ENCODE measurements around the gene HSD17B1.

- TF ChIP-seq CTCF (IDR thresholded peaks at IDR 0.05; ENCODE audit: low read depth, low read length, poor library complexity, severe bottlenecking) (no peak), EZH2phosphoT487 (IDR thresholded peaks at IDR 0.05; ENCODE audit: borderline replicate concordance, low read length) (no peak)
Measured at GRCh38 chr17:42562388-42563142, 9.8 kb downstream of the HSD17B1 start.

All from DOHH2 (cell line).